ENCODE results near the gene KLF4. TPM values are rescaled to one million over a fixed set of nuclear protein-coding genes. Genes with fewer than 3 reads are reported as not detected.
A peak's percentile ranks its signal among the peaks of the same experiment; 100 is the strongest.

The KLF4 gene
- total and polyA plus RNA-seq, 2 of the 13 experiments (the other 11 are each of a cell fraction or from before 2014, with no cell fraction given), result 0.20 to 0.37 TPM

DNA sequence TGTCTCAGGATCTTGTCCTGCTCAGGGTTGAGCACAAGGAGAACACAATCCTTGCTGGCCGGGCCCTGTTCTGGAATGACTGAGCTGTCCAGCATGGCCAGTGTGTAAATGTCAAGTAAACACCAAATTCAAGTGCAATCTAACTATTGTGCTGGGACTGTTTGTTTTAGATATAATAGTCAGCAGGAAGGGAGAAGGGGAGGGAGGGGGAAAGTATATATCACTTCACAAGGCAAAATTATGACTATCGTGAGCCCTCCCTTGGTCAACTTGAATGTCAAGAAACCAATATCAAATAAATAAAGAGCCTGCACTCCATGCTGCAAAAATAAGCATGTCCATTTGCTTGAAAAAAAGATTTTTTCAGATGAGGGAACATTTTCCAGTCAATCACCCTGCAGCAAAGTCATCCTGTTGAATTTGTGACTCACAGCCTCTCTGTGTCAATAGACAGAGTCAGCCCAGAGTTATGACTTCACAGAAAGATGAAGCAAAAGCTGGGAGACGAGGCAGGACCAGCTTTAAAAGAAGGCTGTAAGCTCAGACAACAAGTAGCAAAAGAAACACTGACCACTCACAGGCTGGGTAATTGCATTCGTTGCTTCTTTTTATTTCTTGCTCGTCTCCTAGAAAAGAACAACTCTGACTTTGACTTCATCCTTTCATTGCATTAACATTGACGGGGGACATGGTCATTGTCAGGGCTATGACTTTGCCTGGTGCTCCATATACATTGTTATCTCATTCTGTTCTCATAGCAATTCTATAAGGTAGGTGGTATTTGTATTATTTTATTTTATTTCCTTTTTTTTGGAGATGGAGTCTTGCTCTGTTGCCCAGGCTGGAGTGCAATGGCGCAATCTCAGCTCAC is 15.3 kb upstream of the KLF4 start (continued):
- TF ChIP-seq ZNF660 (CRISPR knock-in tag; IDR thresholded peaks at IDR 0.05; ENCODE audit: borderline replicate concordance, low read depth), result no peak
- TF ChIP-seq XRCC5 (optimal IDR thresholded peaks at IDR 0.05; ENCODE audit: low read length), result no peak
- no peak for TF ChIP-seq ZNF264 (CRISPR knock-in tag; IDR thresholded peaks at IDR 0.05)
- TF ChIP-seq, protein P1, sequence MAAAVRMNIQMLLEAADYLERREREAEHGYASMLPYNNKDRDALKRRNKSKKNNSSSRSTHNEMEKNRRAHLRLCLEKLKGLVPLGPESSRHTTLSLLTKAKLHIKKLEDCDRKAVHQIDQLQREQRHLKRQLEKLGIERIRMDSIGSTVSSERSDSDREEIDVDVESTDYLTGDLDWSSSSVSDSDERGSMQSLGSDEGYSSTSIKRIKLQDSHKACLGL (CRISPR knock-in tag; IDR thresholded peaks at IDR 0.05), result no peak
- no peak for TF ChIP-seq ZNF230 (CRISPR knock-in tag; IDR thresholded peaks at IDR 0.05)
- TF ChIP-seq ZNF672 (CRISPR knock-in tag; IDR thresholded peaks at IDR 0.05), result no peak
- TF ChIP-seq, protein P2, sequence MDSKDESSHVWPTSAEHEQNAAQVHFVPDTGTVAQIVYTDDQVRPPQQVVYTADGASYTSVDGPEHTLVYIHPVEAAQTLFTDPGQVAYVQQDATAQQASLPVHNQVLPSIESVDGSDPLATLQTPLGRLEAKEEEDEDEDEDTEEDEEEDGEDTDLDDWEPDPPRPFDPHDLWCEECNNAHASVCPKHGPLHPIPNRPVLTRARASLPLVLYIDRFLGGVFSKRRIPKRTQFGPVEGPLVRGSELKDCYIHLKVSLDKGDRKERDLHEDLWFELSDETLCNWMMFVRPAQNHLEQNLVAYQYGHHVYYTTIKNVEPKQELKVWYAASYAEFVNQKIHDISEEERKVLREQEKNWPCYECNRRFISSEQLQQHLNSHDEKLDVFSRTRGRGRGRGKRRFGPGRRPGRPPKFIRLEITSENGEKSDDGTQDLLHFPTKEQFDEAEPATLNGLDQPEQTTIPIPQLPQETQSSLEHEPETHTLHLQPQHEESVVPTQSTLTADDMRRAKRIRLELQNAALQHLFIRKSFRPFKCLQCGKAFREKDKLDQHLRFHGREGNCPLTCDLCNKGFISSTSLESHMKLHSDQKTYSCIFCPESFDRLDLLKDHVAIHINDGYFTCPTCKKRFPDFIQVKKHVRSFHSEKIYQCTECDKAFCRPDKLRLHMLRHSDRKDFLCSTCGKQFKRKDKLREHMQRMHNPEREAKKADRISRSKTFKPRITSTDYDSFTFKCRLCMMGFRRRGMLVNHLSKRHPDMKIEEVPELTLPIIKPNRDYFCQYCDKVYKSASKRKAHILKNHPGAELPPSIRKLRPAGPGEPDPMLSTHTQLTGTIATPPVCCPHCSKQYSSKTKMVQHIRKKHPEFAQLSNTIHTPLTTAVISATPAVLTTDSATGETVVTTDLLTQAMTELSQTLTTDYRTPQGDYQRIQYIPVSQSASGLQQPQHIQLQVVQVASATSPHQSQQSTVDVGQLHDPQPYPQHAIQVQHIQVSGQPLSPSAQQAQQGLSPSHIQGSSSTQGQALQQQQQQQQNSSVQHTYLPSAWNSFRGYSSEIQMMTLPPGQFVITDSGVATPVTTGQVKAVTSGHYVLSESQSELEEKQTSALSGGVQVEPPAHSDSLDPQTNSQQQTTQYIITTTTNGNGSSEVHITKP (CRISPR knock-in tag; IDR thresholded peaks at IDR 0.05; ENCODE audit: low read depth), result no peak
- peak; percentile 93 for TF ChIP-seq JUNB (CRISPR knock-in tag; IDR thresholded peaks at IDR 0.05; ENCODE audit: borderline replicate concordance)
- no peak for TF ChIP-seq XBP1 (CRISPR knock-in tag; IDR thresholded peaks at IDR 0.05)
- TF ChIP-seq, protein P3, sequence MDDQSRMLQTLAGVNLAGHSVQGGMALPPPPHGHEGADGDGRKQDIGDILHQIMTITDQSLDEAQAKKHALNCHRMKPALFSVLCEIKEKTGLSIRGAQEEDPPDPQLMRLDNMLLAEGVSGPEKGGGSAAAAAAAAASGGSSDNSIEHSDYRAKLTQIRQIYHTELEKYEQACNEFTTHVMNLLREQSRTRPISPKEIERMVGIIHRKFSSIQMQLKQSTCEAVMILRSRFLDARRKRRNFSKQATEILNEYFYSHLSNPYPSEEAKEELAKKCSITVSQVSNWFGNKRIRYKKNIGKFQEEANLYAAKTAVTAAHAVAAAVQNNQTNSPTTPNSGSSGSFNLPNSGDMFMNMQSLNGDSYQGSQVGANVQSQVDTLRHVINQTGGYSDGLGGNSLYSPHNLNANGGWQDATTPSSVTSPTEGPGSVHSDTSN (CRISPR knock-in tag; IDR thresholded peaks at IDR 0.05; ENCODE audit: borderline replicate concordance), result no peak
- no peak for TF ChIP-seq NKX3-1 (CRISPR knock-in tag; IDR thresholded peaks at IDR 0.05)
- TF ChIP-seq, protein P4, sequence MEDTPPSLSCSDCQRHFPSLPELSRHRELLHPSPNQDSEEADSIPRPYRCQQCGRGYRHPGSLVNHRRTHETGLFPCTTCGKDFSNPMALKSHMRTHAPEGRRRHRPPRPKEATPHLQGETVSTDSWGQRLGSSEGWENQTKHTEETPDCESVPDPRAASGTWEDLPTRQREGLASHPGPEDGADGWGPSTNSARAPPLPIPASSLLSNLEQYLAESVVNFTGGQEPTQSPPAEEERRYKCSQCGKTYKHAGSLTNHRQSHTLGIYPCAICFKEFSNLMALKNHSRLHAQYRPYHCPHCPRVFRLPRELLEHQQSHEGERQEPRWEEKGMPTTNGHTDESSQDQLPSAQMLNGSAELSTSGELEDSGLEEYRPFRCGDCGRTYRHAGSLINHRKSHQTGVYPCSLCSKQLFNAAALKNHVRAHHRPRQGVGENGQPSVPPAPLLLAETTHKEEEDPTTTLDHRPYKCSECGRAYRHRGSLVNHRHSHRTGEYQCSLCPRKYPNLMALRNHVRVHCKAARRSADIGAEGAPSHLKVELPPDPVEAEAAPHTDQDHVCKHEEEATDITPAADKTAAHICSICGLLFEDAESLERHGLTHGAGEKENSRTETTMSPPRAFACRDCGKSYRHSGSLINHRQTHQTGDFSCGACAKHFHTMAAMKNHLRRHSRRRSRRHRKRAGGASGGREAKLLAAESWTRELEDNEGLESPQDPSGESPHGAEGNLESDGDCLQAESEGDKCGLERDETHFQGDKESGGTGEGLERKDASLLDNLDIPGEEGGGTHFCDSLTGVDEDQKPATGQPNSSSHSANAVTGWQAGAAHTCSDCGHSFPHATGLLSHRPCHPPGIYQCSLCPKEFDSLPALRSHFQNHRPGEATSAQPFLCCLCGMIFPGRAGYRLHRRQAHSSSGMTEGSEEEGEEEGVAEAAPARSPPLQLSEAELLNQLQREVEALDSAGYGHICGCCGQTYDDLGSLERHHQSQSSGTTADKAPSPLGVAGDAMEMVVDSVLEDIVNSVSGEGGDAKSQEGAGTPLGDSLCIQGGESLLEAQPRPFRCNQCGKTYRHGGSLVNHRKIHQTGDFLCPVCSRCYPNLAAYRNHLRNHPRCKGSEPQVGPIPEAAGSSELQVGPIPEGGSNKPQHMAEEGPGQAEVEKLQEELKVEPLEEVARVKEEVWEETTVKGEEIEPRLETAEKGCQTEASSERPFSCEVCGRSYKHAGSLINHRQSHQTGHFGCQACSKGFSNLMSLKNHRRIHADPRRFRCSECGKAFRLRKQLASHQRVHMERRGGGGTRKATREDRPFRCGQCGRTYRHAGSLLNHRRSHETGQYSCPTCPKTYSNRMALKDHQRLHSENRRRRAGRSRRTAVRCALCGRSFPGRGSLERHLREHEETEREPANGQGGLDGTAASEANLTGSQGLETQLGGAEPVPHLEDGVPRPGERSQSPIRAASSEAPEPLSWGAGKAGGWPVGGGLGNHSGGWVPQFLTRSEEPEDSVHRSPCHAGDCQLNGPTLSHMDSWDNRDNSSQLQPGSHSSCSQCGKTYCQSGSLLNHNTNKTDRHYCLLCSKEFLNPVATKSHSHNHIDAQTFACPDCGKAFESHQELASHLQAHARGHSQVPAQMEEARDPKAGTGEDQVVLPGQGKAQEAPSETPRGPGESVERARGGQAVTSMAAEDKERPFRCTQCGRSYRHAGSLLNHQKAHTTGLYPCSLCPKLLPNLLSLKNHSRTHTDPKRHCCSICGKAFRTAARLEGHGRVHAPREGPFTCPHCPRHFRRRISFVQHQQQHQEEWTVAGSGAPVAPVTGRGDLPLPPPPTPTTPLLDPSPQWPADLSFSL (CRISPR knock-in tag; IDR thresholded peaks at IDR 0.05), result no peak
- no peak for TF ChIP-seq SALL2 (CRISPR knock-in tag; IDR thresholded peaks at IDR 0.05)
- TF ChIP-seq, protein P5, sequence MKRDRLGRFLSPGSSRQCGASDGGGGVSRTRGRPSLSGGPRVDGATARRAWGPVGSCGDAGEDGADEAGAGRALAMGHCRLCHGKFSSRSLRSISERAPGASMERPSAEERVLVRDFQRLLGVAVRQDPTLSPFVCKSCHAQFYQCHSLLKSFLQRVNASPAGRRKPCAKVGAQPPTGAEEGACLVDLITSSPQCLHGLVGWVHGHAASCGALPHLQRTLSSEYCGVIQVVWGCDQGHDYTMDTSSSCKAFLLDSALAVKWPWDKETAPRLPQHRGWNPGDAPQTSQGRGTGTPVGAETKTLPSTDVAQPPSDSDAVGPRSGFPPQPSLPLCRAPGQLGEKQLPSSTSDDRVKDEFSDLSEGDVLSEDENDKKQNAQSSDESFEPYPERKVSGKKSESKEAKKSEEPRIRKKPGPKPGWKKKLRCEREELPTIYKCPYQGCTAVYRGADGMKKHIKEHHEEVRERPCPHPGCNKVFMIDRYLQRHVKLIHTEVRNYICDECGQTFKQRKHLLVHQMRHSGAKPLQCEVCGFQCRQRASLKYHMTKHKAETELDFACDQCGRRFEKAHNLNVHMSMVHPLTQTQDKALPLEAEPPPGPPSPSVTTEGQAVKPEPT (CRISPR knock-in tag; IDR thresholded peaks at IDR 0.05; ENCODE audit: low read depth), result no peak

Data from HepG2 (cell line).